Measurements from ENCODE around the gene NXPH3.

Gene NXPH3

GRCh38 chr17:49618028-49618611 is 42.4 kb downstream of the NXPH3 start:
- in situ Hi-C loops (cut with HindIII; ENCODE audit: low sequenced_read_pairs), result no loop called here

- in situ Hi-C loops (cut with HindIII; ENCODE audit: low sequenced_read_pairs), result no loop called here
Observed at GRCh38 chr17:49621420-49621819, 45.7 kb downstream of the NXPH3 start.

- in situ Hi-C loops (cut with HindIII; ENCODE audit: low sequenced_read_pairs), result no loop called here
Observed at GRCh38 chr17:49621946-49622529, 46.4 kb downstream of the NXPH3 start.

- in situ Hi-C loops (cut with HindIII; ENCODE audit: low sequenced_read_pairs), result no loop called here
Observed at GRCh38 chr17:49624896-49625295, 49.2 kb downstream of the NXPH3 start.

- in situ Hi-C loops (cut with HindIII; ENCODE audit: low sequenced_read_pairs), result no loop called here
Observed at GRCh38 chr17:49629447-49629846, 53.8 kb downstream of the NXPH3 start.

- in situ Hi-C loops (cut with HindIII; ENCODE audit: low sequenced_read_pairs), result no loop called here
Observed at GRCh38 chr17:49630113-49630900, 54.6 kb downstream of the NXPH3 start.

- in situ Hi-C loops (cut with HindIII; ENCODE audit: low sequenced_read_pairs), result no loop called here
Observed at GRCh38 chr17:49631496-49631895, 55.8 kb downstream of the NXPH3 start.

All from endothelial cell of hepatic sinusoid (primary cell).